Endodermal cell (in vitro differentiated cells): ENCODE results near the gene PHRF1. TPM values are rescaled to one million over a fixed set of nuclear protein-coding genes. Genes with fewer than 3 reads are reported as not detected.

Experiments
- DNase-seq: peaks from one replicate; pipeline ENCODE4 v3.0.0-alpha.2; 2017
- H3K27ac ChIP-seq: 2 replicates; pipeline ENCODE4 v1.5.1; 2013; ENCODE audit warnings: mild to moderate bottlenecking, low read depth, low read length, moderate library complexity
- H3K27me3 ChIP-seq: 2 replicates; pipeline ENCODE4 v1.6.1; 2013; ENCODE audit warnings: mild to moderate bottlenecking, low read length, moderate library complexity; ENCODE audit not compliant: insufficient read depth, control insufficient read depth, poor library complexity, severe bottlenecking
- H3K36me3 ChIP-seq: 2 replicates; pipeline ENCODE4 v1.7.0; 2013; ENCODE audit warnings: mild to moderate bottlenecking, low read length, moderate library complexity; ENCODE audit not compliant: control insufficient read depth, insufficient read depth
- H3K4me1 ChIP-seq: one replicate; pipeline ENCODE4 v1.7.0; 2013; ENCODE audit warnings: low read length; ENCODE audit not compliant: control insufficient read depth, insufficient read depth
- H3K4me3 ChIP-seq: 2 replicates; pipeline ENCODE4 v1.5.1; 2013; ENCODE audit warnings: mild to moderate bottlenecking, low read length, moderate library complexity
- H3K9ac ChIP-seq: 2 replicates; pipeline ENCODE4 v1.6.1; 2013; ENCODE audit warnings: mild to moderate bottlenecking, low read length, moderate library complexity; ENCODE audit not compliant: poor library complexity, severe bottlenecking; ENCODE audit errors: extremely low read depth
- H3K9me3 ChIP-seq: 2 replicates; pipeline ENCODE4 v1.6.1; 2013; ENCODE audit warnings: mild to moderate bottlenecking, low read length, moderate library complexity; ENCODE audit not compliant: control insufficient read depth
- H3K27ac Mint-ChIP-seq: 2 replicates; pipeline ENCODE4 v1.8.0; 2020; ENCODE audit warnings: mixed read lengths
- H3K27me3 Mint-ChIP-seq: 2 replicates; pipeline ENCODE4 v1.8.0; 2021; ENCODE audit warnings: mild to moderate bottlenecking, mixed read lengths; ENCODE audit not compliant: insufficient read depth
- H3K36me3 Mint-ChIP-seq: 2 replicates; pipeline ENCODE4 v1.8.0; 2020; ENCODE audit warnings: low read depth, mixed read lengths
- H3K4me1 Mint-ChIP-seq: 2 replicates; pipeline ENCODE4 v1.8.0; 2020; ENCODE audit warnings: mixed read lengths
- H3K4me3 Mint-ChIP-seq: 2 replicates; pipeline ENCODE4 v1.8.0; 2020; ENCODE audit warnings: mild to moderate bottlenecking, moderate library complexity, mixed read lengths
- H3K9me3 Mint-ChIP-seq: 2 replicates; pipeline ENCODE4 v1.8.0; 2020; ENCODE audit warnings: mild to moderate bottlenecking, mixed read lengths
- WGBS, 2 experiments: methylation state at CpG; one replicate each; pipeline versions ENCODE4 v1.1.5 to v1.1.7; 2013; ENCODE audit warnings: missing lambda C conversion rate in 2 of 2, mixed read lengths in 1 of 2; ENCODE audit not compliant: insufficient coverage in 1 of 2, insufficient read length in 1 of 2; 5-methylcytosine and 5-hydroxymethylcytosine counted together
- total RNA-seq, 2 donors: library from RNA; stranded (reverse); fragmentation: NEBNext Ultra II Directional in 1 of 2; extraction: Animal tissue kit (Norgen Biotek cat#: 25700) in 1 of 2; gene quantifications; 2 replicates in 1 of 2; 3 replicates in 1 of 2; pipeline ENCODE4 v1.2.1, GENCODE V29; 2021
- TF ChIP-seq, protein P1 (sequence below): fragments of 200-600 bp; sonication (generic); conservative IDR thresholded peaks from 2 replicates; pipeline ENCODE4 v1.5.0; 2021; ENCODE audit warnings: antibody characterized with exemption, mild to moderate bottlenecking

The PHRF1 gene
- total RNA-seq, 2 donors from 2014 or later = 43.4 to 48.0 TPM

DNA sequence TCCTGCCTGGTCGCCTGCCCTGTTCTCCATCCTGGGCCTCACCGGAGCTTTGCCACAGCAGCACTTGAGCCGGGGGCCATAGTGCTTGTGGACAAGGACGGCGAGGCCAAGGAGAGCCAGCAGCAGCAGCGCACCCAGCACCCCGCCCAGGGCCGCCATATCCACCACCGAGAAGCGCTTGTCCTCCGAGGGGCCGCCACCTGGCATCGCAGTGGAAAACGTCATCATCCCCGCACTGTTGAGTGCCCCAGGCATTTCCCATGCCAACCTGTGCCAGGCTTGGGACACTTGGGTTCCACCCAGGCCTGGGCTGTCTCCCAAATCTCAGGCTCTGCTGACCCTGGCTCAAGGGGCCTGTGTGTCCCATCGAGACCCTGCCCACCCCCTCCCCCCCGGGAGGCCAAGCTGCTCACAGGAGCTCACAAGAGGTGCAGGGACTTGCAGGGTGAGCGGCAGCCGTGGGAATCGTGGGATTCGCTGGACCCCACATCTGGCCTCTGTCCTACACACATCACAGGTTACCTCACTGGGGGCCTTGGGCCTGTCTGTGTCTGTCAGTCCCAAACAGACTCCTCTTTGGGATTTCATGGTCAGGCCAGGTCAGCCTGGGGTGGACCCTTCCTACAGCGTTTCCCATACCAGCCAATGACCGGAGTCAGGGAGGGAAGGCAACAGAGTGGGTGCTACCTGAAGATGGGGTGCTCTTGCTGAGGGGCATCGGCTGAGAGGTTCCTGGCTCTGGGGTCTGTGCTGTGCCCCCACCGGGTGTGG is 41.8 kb downstream of the PHRF1 start:
- Mint-ChIP-seq H3K36me3 (peaks cover 2% of the 10 kb centered on the region), H3K4me3 (no peak overlapping the region), H3K27ac (no peak overlapping the region), H3K27me3 (no peaks in the 10 kb centered on the region), H3K9me3 (no peaks in the 10 kb centered on the region), H3K4me1 (no peaks in the 10 kb centered on the region)
- no peaks in the 10 kb centered on the region for H3K27me3 ChIP-seq
- no peaks in the 10 kb centered on the region for H3K9me3 ChIP-seq
- 95 to 97% methylated on average over 24 to 25 of the region's 25 CpGs for WGBS, 2 experiments
- no peak overlapping the region for H3K27ac ChIP-seq
- TF ChIP-seq, protein P1, sequence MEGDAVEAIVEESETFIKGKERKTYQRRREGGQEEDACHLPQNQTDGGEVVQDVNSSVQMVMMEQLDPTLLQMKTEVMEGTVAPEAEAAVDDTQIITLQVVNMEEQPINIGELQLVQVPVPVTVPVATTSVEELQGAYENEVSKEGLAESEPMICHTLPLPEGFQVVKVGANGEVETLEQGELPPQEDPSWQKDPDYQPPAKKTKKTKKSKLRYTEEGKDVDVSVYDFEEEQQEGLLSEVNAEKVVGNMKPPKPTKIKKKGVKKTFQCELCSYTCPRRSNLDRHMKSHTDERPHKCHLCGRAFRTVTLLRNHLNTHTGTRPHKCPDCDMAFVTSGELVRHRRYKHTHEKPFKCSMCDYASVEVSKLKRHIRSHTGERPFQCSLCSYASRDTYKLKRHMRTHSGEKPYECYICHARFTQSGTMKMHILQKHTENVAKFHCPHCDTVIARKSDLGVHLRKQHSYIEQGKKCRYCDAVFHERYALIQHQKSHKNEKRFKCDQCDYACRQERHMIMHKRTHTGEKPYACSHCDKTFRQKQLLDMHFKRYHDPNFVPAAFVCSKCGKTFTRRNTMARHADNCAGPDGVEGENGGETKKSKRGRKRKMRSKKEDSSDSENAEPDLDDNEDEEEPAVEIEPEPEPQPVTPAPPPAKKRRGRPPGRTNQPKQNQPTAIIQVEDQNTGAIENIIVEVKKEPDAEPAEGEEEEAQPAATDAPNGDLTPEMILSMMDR = no peak
- no peak overlapping the region for H3K4me3 ChIP-seq
- no peak for DNase-seq
- H3K9ac ChIP-seq = no peak overlapping the region
- peaks cover 6% of the 10 kb centered on the region for H3K36me3 ChIP-seq
- no peaks in the 10 kb centered on the region for H3K4me1 ChIP-seq

DNA sequence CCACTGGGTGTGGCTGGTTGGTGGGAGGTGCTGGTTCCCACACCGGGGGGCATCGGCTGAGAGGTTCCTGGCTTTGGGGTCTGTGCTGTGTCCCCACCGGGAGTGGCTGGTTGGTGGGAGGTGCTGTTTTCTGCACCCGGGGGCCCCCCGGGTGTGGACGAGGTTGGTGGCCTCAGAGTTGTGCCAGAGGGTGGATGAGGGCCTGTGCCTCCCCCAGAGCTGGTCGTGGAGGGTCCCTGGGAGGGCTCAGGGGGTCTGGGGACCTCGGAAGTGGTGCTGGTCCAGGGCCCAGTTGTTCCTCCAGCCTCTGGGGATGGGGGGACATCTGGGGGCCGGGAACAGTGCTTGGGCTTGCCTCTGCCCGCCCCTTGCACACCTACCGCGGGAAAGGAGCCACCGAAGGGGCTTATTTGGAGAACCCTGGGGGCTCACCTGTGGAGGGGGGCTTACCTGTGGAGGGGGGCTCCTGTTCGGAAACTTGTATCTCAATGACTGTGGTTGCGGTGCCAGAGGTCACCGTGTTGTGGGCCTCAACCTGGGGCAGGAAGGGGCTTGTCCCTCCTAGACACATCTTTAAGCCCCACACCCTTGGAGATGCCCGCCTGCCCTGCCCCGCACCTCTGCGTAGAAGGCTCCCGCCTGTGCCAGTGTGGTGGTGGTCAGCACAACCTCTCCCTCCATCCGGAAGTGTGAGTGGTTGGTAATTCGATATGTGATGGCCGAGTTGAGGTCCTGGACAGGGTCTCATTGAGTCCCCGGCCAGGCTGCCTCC is 42.8 kb downstream of the PHRF1 start:
- Histone ChIP-seq H3K4me3 (no peak overlapping the region), H3K36me3 (peaks cover 4% of the 10 kb centered on the region), H3K9me3 (no peaks in the 10 kb centered on the region), H3K27ac (no peak overlapping the region), H3K27me3 (no peaks in the 10 kb centered on the region), H3K4me1 (no peaks in the 10 kb centered on the region), H3K9ac (no peak overlapping the region)
- peaks cover 3% of the 10 kb centered on the region for H3K36me3 Mint-ChIP-seq
- no peak for DNase-seq
- H3K4me1 Mint-ChIP-seq = no peaks in the 10 kb centered on the region
- TF ChIP-seq, protein P1 = no peak
- WGBS, 2 experiments = 95 to 98% methylated on average over 7 to 23 of the region's 24 CpGs
- H3K9me3 Mint-ChIP-seq = no peaks in the 10 kb centered on the region
- no peaks in the 10 kb centered on the region for H3K27me3 Mint-ChIP-seq
- no peak overlapping the region for H3K4me3 Mint-ChIP-seq
- H3K27ac Mint-ChIP-seq = no peak overlapping the region

DNA sequence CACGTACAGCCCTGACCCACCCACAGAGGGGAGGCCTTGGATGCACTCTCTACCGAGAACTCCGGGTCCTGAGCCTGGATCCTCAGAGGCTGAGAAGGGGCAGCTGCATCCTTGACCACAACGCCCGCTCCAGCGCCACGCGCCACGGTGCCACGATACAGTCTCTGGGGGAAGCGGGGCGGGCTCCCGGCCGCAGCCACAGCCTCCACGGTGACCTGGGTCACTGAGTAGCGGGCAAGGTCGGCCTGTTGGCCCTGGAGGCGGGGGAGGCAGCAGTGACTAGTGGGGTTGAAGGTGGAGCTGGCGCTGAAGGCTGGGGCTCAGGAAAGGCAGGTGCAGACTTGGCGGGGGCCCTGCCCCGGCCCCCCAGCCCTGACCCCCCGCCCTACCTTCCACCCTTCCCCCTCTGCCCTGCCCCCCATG is 43.4 kb downstream of the PHRF1 start:
- no peak overlapping the region for H3K4me3 ChIP-seq
- no peak overlapping the region for H3K27ac Mint-ChIP-seq
- DNase-seq = no peak
- no peaks in the 10 kb centered on the region for H3K27me3 ChIP-seq
- no peaks in the 10 kb centered on the region for H3K4me1 ChIP-seq
- TF ChIP-seq, protein P1 = no peak
- H3K9me3 Mint-ChIP-seq = no peaks in the 10 kb centered on the region
- 94 to 97% methylated on average over 6 to 18 of the region's 22 CpGs for WGBS, 2 experiments
- no peaks in the 10 kb centered on the region for H3K9me3 ChIP-seq
- no peak overlapping the region for H3K27ac ChIP-seq
- no peak overlapping the region for H3K4me3 Mint-ChIP-seq
- H3K36me3 ChIP-seq = no peaks in the 10 kb centered on the region
- peaks cover 3% of the 10 kb centered on the region for H3K36me3 Mint-ChIP-seq
- H3K27me3 Mint-ChIP-seq = no peaks in the 10 kb centered on the region
- H3K4me1 Mint-ChIP-seq = no peaks in the 10 kb centered on the region
- no peak overlapping the region for H3K9ac ChIP-seq
